ENCODE measurements around the gene RASGRP1.

Gene RASGRP1

DNA sequence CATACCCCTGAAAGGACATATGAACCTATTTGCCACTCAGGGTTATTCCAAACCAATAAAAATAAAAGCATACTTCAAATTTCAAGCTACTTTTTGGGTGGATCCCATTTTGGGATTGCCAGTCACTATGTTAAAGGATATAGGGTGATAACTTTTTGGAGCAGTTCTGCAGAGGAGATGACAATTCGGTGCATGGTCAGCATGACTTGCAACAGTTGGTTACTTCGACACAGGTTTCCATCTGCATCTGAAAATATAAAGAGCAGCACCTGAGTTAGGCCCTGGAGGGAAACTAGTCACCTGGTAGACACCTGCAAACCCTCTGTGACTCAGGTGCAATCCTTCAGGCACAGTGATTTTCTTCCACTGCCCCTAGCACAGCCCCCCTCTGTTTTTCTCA, 38.5 kb downstream of the RASGRP1 start:
- no peak for TF ChIP-seq JUND (IDR thresholded peaks at IDR 0.05; ENCODE audit: low read depth)
- in situ Hi-C loops (cut with HindIII; ENCODE audit: low pct_unique_long_range_greater_than_20kb, low sequenced_read_pairs): no loop called here
- no peak for DNase-seq (ENCODE audit: low read depth in 1 of 2, low spot score in 1 of 2)

- in situ Hi-C loops (cut with HindIII; ENCODE audit: low pct_unique_long_range_greater_than_20kb, low sequenced_read_pairs): no loop called here
- no peak for DNase-seq (ENCODE audit: low read depth in 1 of 2, low spot score in 1 of 2)
- no peak for TF ChIP-seq JUND (IDR thresholded peaks at IDR 0.05; ENCODE audit: low read depth)
These were observed 39.1 kb downstream of the RASGRP1 start for GRCh38 chr15:38525489-38525888.

DNA sequence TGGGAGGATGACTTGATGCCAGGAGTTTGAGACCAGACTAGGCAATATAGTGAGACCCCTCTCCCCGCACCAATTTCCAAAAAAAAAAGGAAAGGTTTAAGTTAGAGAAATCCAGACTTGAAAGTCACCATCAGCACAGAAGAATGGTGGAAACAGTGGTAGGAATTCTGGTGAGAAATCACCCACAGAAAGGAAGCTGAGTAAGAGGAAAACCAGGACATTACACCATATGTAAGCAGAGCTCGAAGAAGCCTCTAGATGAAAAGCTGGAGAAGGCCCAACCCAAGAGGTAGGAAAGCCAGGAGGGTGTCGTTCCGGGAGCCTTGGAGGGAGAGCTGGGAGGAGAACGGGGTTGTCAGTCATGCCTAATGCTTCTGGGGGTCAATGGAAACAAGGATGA, 40.5 kb downstream of the RASGRP1 start:
- in situ Hi-C loops (cut with HindIII; ENCODE audit: low pct_unique_long_range_greater_than_20kb, low sequenced_read_pairs): no loop called here
- no peak for TF ChIP-seq JUND (IDR thresholded peaks at IDR 0.05; ENCODE audit: low read depth)
- DNase-seq (ENCODE audit: low read depth in 1 of 2, low spot score in 1 of 2): no peak

GRCh38 chr15:38522922-38523321, 41.7 kb downstream of the RASGRP1 start:
- DNase-seq (ENCODE audit: low read depth in 1 of 2, low spot score in 1 of 2): no peak
- TF ChIP-seq JUND (IDR thresholded peaks at IDR 0.05; ENCODE audit: low read depth): no peak
- in situ Hi-C loops (cut with HindIII; ENCODE audit: low pct_unique_long_range_greater_than_20kb, low sequenced_read_pairs): no loop called here

GRCh38 chr15:38521316-38521715, 43.3 kb downstream of the RASGRP1 start:
- no peak for DNase-seq (ENCODE audit: low read depth in 1 of 2, low spot score in 1 of 2)
- in situ Hi-C loops (cut with HindIII; ENCODE audit: low pct_unique_long_range_greater_than_20kb, low sequenced_read_pairs): no loop called here

DNA sequence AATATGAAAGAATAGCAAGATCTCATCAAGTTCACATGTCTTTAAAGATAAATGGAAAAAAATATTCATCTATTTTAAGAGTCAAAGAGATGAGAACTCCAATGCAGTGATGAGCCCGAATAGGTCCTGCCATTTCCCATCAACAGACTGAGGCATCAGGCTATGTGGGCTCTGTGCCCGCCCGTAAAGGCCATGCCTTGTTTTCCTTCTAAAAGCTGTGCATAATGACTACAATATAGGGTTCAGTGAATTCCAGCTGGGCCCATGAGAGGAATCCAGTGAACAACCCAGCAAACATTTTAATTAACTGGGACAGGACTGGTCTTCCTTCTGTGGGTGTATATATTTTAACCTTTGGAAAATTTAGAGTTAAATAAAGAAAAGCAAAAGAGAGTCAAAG, 44.6 kb downstream of the RASGRP1 start:
- in situ Hi-C loops (cut with HindIII; ENCODE audit: low pct_unique_long_range_greater_than_20kb, low sequenced_read_pairs): no loop called here
- DNase-seq (ENCODE audit: low read depth in 1 of 2, low spot score in 1 of 2): no peak
- no peak for TF ChIP-seq JUND (IDR thresholded peaks at IDR 0.05; ENCODE audit: low read depth)

More at GRCh38 chr15:38521316-38521715, 43.3 kb downstream of the RASGRP1 start:
- TF ChIP-seq JUND (IDR thresholded peaks at IDR 0.05; ENCODE audit: low read depth): no peak

- no peak for TF ChIP-seq JUND (IDR thresholded peaks at IDR 0.05; ENCODE audit: low read depth)
- in situ Hi-C loops (cut with HindIII; ENCODE audit: low pct_unique_long_range_greater_than_20kb, low sequenced_read_pairs): no loop called here
- no peak for DNase-seq (ENCODE audit: low read depth in 1 of 2, low spot score in 1 of 2)
These were observed 46.5 kb downstream of the RASGRP1 start for GRCh38 chr15:38518084-38518483.

GRCh38 chr15:38517312-38517975, 47.2 kb downstream of the RASGRP1 start:
- DNase-seq (ENCODE audit: low read depth in 1 of 2, low spot score in 1 of 2): no peak
- TF ChIP-seq JUND (IDR thresholded peaks at IDR 0.05; ENCODE audit: low read depth): no peak
- in situ Hi-C loops (cut with HindIII; ENCODE audit: low pct_unique_long_range_greater_than_20kb, low sequenced_read_pairs): no loop called here

- in situ Hi-C loops (cut with HindIII; ENCODE audit: low pct_unique_long_range_greater_than_20kb, low sequenced_read_pairs): no loop called here
- DNase-seq (ENCODE audit: low read depth in 1 of 2, low spot score in 1 of 2): no peak
- TF ChIP-seq JUND (IDR thresholded peaks at IDR 0.05; ENCODE audit: low read depth): no peak
These were observed 48.0 kb downstream of the RASGRP1 start for GRCh38 chr15:38516626-38517025.

DNA sequence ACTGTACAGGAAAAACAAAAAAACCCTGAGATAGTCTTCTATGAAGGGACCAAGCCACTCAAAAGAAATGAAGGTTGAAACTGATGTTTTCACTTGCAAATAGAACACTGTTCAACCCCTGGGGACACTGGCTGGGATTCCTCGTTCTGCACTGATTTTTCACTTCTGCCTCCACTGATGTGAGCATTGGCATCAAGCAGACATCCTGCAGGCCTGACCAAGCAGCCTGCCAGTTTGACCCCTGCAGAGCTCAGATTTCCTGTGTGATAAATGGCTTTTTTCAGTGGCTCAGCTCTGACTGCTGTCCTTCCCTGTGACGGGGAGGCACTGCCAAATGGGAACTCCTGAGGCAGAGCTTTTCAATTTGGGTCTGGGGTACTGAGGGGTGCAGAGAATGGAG, 50.0 kb downstream of the RASGRP1 start:
- TF ChIP-seq JUND (IDR thresholded peaks at IDR 0.05; ENCODE audit: low read depth): no peak
- in situ Hi-C loops (cut with HindIII; ENCODE audit: low pct_unique_long_range_greater_than_20kb, low sequenced_read_pairs): no loop called here
- DNase-seq (ENCODE audit: low read depth in 1 of 2, low spot score in 1 of 2): no peak

- in situ Hi-C loops (cut with HindIII; ENCODE audit: low pct_unique_long_range_greater_than_20kb, low sequenced_read_pairs): no loop called here
- DNase-seq (ENCODE audit: low read depth in 1 of 2, low spot score in 1 of 2): no peak
- no peak for TF ChIP-seq JUND (IDR thresholded peaks at IDR 0.05; ENCODE audit: low read depth)
These were observed 51.7 kb downstream of the RASGRP1 start for GRCh38 chr15:38512901-38513300.

DNA sequence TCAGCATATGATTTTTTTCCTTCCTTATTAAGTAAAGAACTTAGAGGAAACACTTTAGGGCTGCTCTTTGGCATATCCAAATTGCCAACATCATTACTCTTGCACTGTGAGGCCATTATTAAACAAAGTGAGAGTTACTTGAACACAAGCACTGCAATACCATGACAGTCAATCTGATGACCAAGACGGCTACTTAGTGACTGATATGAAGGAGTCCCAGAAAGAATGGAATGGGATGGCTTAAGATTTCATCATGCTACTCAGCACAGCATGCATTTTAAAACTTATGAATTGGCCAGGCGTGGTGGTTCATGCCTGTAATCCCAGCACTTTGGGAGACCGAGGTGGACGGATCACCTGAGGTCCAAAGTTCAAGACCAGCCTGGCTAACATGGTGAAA, 55.5 kb downstream of the RASGRP1 start:
- no peak for DNase-seq (ENCODE audit: low read depth in 1 of 2, low spot score in 1 of 2)
- in situ Hi-C loops (cut with HindIII; ENCODE audit: low pct_unique_long_range_greater_than_20kb, low sequenced_read_pairs): no loop called here
- no peak for TF ChIP-seq JUND (IDR thresholded peaks at IDR 0.05; ENCODE audit: low read depth)

- in situ Hi-C loops (cut with HindIII; ENCODE audit: low pct_unique_long_range_greater_than_20kb, low sequenced_read_pairs): no loop called here
- TF ChIP-seq JUND (IDR thresholded peaks at IDR 0.05; ENCODE audit: low read depth): no peak
- DNase-seq (ENCODE audit: low read depth in 1 of 2, low spot score in 1 of 2): no peak
These were observed 56.0 kb downstream of the RASGRP1 start for GRCh38 chr15:38508647-38509046.

GRCh38 chr15:38507570-38507969, 57.0 kb downstream of the RASGRP1 start:
- no peak for TF ChIP-seq JUND (IDR thresholded peaks at IDR 0.05; ENCODE audit: low read depth)
- in situ Hi-C loops (cut with HindIII; ENCODE audit: low pct_unique_long_range_greater_than_20kb, low sequenced_read_pairs): no loop called here

More at GRCh38 chr15:38507570-38507969, 57.0 kb downstream of the RASGRP1 start:
- DNase-seq (ENCODE audit: low read depth in 1 of 2, low spot score in 1 of 2): no peak

Measured in T47D (cell line).